K562 (cell line): ENCODE data around the gene PPT2. TPM values are rescaled to one million over a fixed set of nuclear protein-coding genes. Genes with fewer than 3 reads are reported as not detected.

Source experiments
- CTCF ChIP-seq, 3 experiments: IDR thresholded peaks in 2 of 3; conservative IDR thresholded peaks in 1 of 3; 2 replicates each; pipeline ENCODE4 v1.5.1; 2011 to 2012; ENCODE audit warnings: low read length in 3 of 3, mild to moderate bottlenecking in 3 of 3, control low read depth in 2 of 3, improper control_type of control experiment in 1 of 3, inconsistent platforms in 1 of 3, low read depth in 1 of 3, mixed read lengths in 1 of 3, moderate library complexity in 1 of 3; ENCODE audit not compliant: insufficient read depth in 2 of 3
- GABPA ChIP-seq: fragments of 200-800 bp; sonication (Bioruptor generic); conservative IDR thresholded peaks from 2 replicates; pipeline ENCODE4 v1.6.1; 2016; ENCODE audit warnings: low read depth, missing genetic modification characterization, missing compliant biosample characterization
- HES1 ChIP-seq: fragments of 450-650 bp; IDR thresholded peaks from 2 replicates; pipeline ENCODE4 v1.6.1; 2016; ENCODE audit warnings: low read depth, mild to moderate bottlenecking, moderate library complexity
- ILK ChIP-seq: fragments of 450-650 bp; IDR thresholded peaks from 2 replicates; pipeline ENCODE4 v1.6.1; 2016; ENCODE audit warnings: missing genetic modification characterization, low read depth, mild to moderate bottlenecking, missing compliant biosample characterization, moderate library complexity, borderline replicate concordance
- MCM2 ChIP-seq: fragments of 450-650 bp; IDR thresholded peaks from 2 replicates; pipeline ENCODE4 v1.6.1; 2017; ENCODE audit warnings: low read depth, mild to moderate bottlenecking
- MCM3 ChIP-seq: fragments of 450-650 bp; IDR thresholded peaks from 2 replicates; pipeline ENCODE4 v1.6.1; 2016
- MXD1 ChIP-seq: fragments of 250-450 bp; sonication (Bioruptor Pico); IDR thresholded peaks from 2 replicates; pipeline ENCODE4 v1.8.0; 2021; ENCODE audit warnings: borderline replicate concordance, mild to moderate bottlenecking, moderate library complexity; ENCODE audit not compliant: poor library complexity, severe bottlenecking
- TCFL5 ChIP-seq: fragments of 250-450 bp; sonication (Bioruptor Pico); conservative IDR thresholded peaks from 2 replicates; pipeline ENCODE4 v1.6.1; 2021; ENCODE audit warnings: mild to moderate bottlenecking, moderate library complexity, matching md5 sums
- THAP7 ChIP-seq: fragments of 250-450 bp; sonication (Bioruptor Pico); IDR thresholded peaks from 2 replicates; pipeline ENCODE4 v1.5.0; 2021
- ZEB2 ChIP-seq: fragments of 450-650 bp; IDR thresholded peaks from 2 replicates; pipeline ENCODE4 v1.6.1; 2016
- ZNF146 ChIP-seq: IDR thresholded peaks from one replicate; pipeline ENCODE4 v1.6.1; 2018; ENCODE audit warnings: missing compliant biosample characterization; ENCODE audit not compliant: unreplicated experiment
- ZNF23 ChIP-seq: fragments of 250-450 bp; sonication (Bioruptor Pico); IDR thresholded peaks from 2 replicates; pipeline ENCODE4 v1.4.0; 2020; ENCODE audit warnings: mild to moderate bottlenecking
- ZNF589 ChIP-seq: fragments of 200-800 bp; sonication (Bioruptor generic); IDR thresholded peaks from 2 replicates; pipeline ENCODE4 v1.6.1; 2016; ENCODE audit warnings: low read depth, missing genetic modification characterization, missing compliant biosample characterization
- polyA plus RNA-seq, 8 experiments: library from polyadenylated mRNA; depleted of rRNA in 4 of 8; stranded (reverse) in 5 of 8; unstranded in 3 of 8; fragments of >200 nt; fragmentation: Nextera tagmentation in 2 of 8; fragmentation: Illumina TruSeq in 1 of 8; extraction: Ambion mirVana in 2 of 8; extraction: Trizol in 1 of 8; gene quantifications; 2 replicates each; pipeline versions ENCODE4 v1.2.1 to v1.2.3, GENCODE V29; 2011 to 2014; ENCODE audit warnings: inconsistent platforms in 1 of 8, missing spikeins in 1 of 8
- total RNA-seq, 7 experiments: library from RNA; depleted of rRNA in 6 of 7; stranded (reverse); fragments of >200 nt in 6 of 7; fragmentation: Illumina TruSeq in 2 of 7; extraction: Trizol in 2 of 7; gene quantifications; 2 replicates each; pipeline versions ENCODE4 v1.2.1 to v1.2.3, GENCODE V29; 2011 to 2021; ENCODE audit warnings: low replicate concordance in 1 of 7

PPT2 gene
- total and polyA plus RNA-seq, 9 of the 15 experiments (the other 6 are each of a cell fraction or from before 2014, with no cell fraction given), result 27.4 to 98.8 (median 69.9) TPM

- TF ChIP-seq GABPA (tag) (peak; percentile 68), ZNF589 (CRISPR knock-in tag) (no peak), HES1 (no peak), TCFL5 (no peak), CTCF (IDR thresholded peaks at IDR 0.05 in 2 of 3, conservative IDR thresholded peaks at IDR 0.05 in 1 of 3; ENCODE audit: insufficient read depth in 2 of 3, low read depth in 1 of 3, low read length in 3 of 3) (no peak), ZNF23 (no peak), MCM2 (no peak), ILK (tag) (no peak), MCM3 (no peak), MXD1 (no peak), ZEB2 (no peak), THAP7 (no peak), ZNF146 (no peak)
Measured at GRCh38 chr6:32190054-32190851, 36.3 kb downstream of the PPT2 start, which contains the start of gene PBX2 (continued).
